ENCODE data around the gene MRFAP1. TPM values are rescaled to one million over a fixed set of nuclear protein-coding genes. Genes with fewer than 3 reads are reported as not detected.
A peak's percentile ranks its signal among the peaks of the same experiment; 100 is the strongest.

Gene MRFAP1
- total and polyA plus RNA-seq, 10 of the 15 experiments (the other 5 are each of a cell fraction or from before 2014, with no cell fraction given) = 18.7 to 105 (median 80.8) TPM

DNA sequence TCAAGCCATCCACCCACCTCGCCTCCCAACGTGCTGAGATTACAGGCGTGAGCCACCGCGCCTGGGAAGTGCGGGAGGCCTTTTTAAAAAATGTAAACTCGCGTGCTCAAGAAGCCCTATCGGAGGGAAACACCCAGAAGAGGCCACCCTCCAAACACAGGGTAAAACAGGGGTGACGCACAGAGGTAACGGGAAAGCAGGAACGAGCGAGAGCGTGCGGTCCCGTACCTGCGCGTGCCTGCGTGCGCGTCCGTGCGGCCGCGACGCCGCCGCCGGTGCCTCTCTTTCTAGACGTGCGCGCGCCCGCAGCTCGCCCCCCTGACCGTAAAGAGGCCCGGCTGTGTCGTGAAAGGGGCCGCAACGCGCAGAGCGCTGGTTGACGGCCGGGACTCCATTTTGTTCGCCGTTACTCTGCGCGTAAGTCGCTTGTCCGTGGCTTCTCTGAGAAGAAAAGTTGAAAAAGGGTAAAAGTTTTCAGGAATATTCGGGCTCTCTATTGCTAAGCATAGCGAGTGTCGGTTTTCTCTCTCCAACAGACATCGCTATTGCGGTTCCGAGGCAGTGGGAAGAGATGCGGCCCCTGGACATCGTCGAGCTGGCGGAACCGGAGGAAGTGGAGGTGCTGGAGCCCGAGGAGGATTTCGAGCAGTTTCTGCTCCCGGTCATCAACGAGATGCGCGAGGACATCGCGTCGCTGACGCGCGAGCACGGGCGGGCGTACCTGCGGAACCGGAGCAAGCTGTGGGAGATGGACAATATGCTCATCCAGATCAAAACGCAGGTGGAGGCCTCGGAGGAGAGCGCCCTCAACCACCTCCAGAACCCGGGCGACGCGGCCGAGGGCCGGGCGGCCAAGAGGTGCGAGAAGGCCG is at the start of gene MRFAP1 (continued):
- TF ChIP-seq MEF2B (IDR thresholded peaks at IDR 0.05; ENCODE audit: partially characterized antibody, poor library complexity, severe bottlenecking) (peak; percentile 21), ZNF687 (IDR thresholded peaks at IDR 0.05) (peak; percentile 94), MLLT1 (IDR thresholded peaks at IDR 0.05) (0 out of 2 replicates have a peak, but pooled peaks have one; percentile 54), IKZF1 (conservative IDR thresholded peaks at IDR 0.05) (peak; percentile 66), HCFC1 (IDR thresholded peaks at IDR 0.05; ENCODE audit: low read length) (peak; percentile 66), YY1 (IDR thresholded peaks at IDR 0.05; ENCODE audit: low read depth, low read length) (peak; percentile 96), RELA (IDR thresholded peaks at IDR 0.05; ENCODE audit: borderline replicate concordance, partially characterized antibody) (peak; percentile 7), IKZF2 (IDR thresholded peaks at IDR 0.05) (peak; percentile 30 to 52; a peak in 1 of 4 replicates), ASH2L (IDR thresholded peaks at IDR 0.05; ENCODE audit: borderline replicate concordance, low read depth) (no peak), ATF2 (IDR thresholded peaks at IDR 0.05; ENCODE audit: low read length) (no peak), HDGF (IDR thresholded peaks at IDR 0.05) (0 out of 2 replicates have a peak, but pooled peaks have one; percentile 17), KAT2A (conservative IDR thresholded peaks at IDR 0.05; ENCODE audit: control insufficient read depth, low read depth, low read length) (no peak), PML (IDR thresholded peaks at IDR 0.05; ENCODE audit: low read length) (peak; percentile 91), CBX5 (IDR thresholded peaks at IDR 0.05; ENCODE audit: low read depth) (0 out of 2 replicates have a peak, but pooled peaks have one; percentile 24), JUNB (IDR thresholded peaks at IDR 0.05) (no peak)
- TF ChIP-seq, protein P1, sequence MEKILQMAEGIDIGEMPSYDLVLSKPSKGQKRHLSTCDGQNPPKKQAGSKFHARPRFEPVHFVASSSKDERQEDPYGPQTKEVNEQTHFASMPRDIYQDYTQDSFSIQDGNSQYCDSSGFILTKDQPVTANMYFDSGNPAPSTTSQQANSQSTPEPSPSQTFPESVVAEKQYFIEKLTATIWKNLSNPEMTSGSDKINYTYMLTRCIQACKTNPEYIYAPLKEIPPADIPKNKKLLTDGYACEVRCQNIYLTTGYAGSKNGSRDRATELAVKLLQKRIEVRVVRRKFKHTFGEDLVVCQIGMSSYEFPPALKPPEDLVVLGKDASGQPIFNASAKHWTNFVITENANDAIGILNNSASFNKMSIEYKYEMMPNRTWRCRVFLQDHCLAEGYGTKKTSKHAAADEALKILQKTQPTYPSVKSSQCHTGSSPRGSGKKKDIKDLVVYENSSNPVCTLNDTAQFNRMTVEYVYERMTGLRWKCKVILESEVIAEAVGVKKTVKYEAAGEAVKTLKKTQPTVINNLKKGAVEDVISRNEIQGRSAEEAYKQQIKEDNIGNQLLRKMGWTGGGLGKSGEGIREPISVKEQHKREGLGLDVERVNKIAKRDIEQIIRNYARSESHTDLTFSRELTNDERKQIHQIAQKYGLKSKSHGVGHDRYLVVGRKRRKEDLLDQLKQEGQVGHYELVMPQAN (conservative IDR thresholded peaks at IDR 0.05) = peak; percentile 53; the same call in 1 of the 2 replicates
- TF ChIP-seq, protein P2, sequence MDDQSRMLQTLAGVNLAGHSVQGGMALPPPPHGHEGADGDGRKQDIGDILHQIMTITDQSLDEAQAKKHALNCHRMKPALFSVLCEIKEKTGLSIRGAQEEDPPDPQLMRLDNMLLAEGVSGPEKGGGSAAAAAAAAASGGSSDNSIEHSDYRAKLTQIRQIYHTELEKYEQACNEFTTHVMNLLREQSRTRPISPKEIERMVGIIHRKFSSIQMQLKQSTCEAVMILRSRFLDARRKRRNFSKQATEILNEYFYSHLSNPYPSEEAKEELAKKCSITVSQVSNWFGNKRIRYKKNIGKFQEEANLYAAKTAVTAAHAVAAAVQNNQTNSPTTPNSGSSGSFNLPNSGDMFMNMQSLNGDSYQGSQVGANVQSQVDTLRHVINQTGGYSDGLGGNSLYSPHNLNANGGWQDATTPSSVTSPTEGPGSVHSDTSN (IDR thresholded peaks at IDR 0.05; ENCODE audit: insufficient replicate concordance, low read depth, low read length) = no peak

Measured in GM12878 (cell line).